HEK293 (cell line): ENCODE results near the gene HSD17B8.

Source experiments
- CTCF ChIA-PET: fragments of 350-600 bp; formaldehyde crosslinking; extraction: SDS; loops from one replicate; lab custom pipeline; 2021; ENCODE audit warnings: antibody characterized with exemption; lab: Yijun Ruan, JAX
- POLR2A ChIA-PET: fragments of 300-600 bp; formaldehyde crosslinking; extraction: SDS; loops from one replicate; lab custom pipeline; 2020; ENCODE audit warnings: antibody characterized with exemption, inconsistent platforms; lab: Yijun Ruan, JAX
- H3K27ac ChIP-seq: fragments of 200-500 bp; sonication (Bioruptor generic); 2 replicates; pipeline ENCODE4 v1.5.1; 2014; ENCODE audit warnings: low read depth, low read length, control low read depth, inconsistent platforms; ENCODE audit errors: extremely low read depth
- H3K36me3 ChIP-seq, 2 experiments: fragments of 200-500 bp in 1 of 2; sonication (Bioruptor generic) in 1 of 2; 1 replicate in 1 of 2; 2 replicates in 1 of 2; pipeline ENCODE4 v1.5.1; 2014 to 2017; ENCODE audit warnings: inconsistent platforms in 2 of 2, low read length in 2 of 2; ENCODE audit not compliant: control insufficient read depth in 2 of 2, insufficient read depth in 1 of 2
- H3K4me1 ChIP-seq: fragments of 200-500 bp; sonication (Bioruptor generic); 2 replicates; pipeline ENCODE4 v1.5.1; 2014; ENCODE audit warnings: mild to moderate bottlenecking, low read length, inconsistent platforms; ENCODE audit not compliant: control insufficient read depth, insufficient read depth
- H3K4me3 ChIP-seq: 2 replicates; pipeline ENCODE4 v1.5.1; 2011; ENCODE audit warnings: low read depth, mild to moderate bottlenecking, control low read depth, low read length, moderate library complexity
- H3K9me3 ChIP-seq: fragments of 200-500 bp; sonication (Bioruptor generic); 2 replicates; pipeline ENCODE4 v1.5.1; 2014; ENCODE audit warnings: low read depth, low read length, inconsistent platforms; ENCODE audit not compliant: control insufficient read depth, insufficient read depth
- EGR2 ChIP-seq: fragments of 450-650 bp; formaldehyde crosslinking; IDR thresholded peaks from 2 replicates; pipeline ENCODE4 v1.5.1; 2016; ENCODE audit warnings: low read depth, missing biosample characterization, missing genetic modification characterization
- ELK4 ChIP-seq: IDR thresholded peaks from 2 replicates; pipeline ENCODE4 v1.6.1; 2011; ENCODE audit warnings: mild to moderate bottlenecking, low read depth, low read length, borderline replicate concordance
- IKZF3 ChIP-seq: fragments of 450-650 bp; IDR thresholded peaks from 2 replicates; pipeline ENCODE4 v1.5.0; 2018; ENCODE audit warnings: missing biosample characterization, mild to moderate bottlenecking, missing genetic modification characterization, moderate library complexity
- INSM2 ChIP-seq: fragments of 450-650 bp; formaldehyde crosslinking; IDR thresholded peaks from 2 replicates; pipeline ENCODE4 v1.5.1; 2016; ENCODE audit warnings: missing biosample characterization, missing genetic modification characterization
- MEIS1 ChIP-seq: sonication (generic); formaldehyde crosslinking; IDR thresholded peaks from 2 replicates; pipeline ENCODE4 v1.8.1; 2022; ENCODE audit warnings: missing genetic modification reagents, mild to moderate bottlenecking, borderline replicate concordance
- SP2 ChIP-seq: fragments of 450-650 bp; formaldehyde crosslinking; IDR thresholded peaks from 2 replicates; pipeline ENCODE4 v1.5.1; 2016; ENCODE audit warnings: missing biosample characterization, missing genetic modification characterization
- YY1 ChIP-seq: fragments of 450-650 bp; formaldehyde crosslinking; IDR thresholded peaks from 2 replicates; pipeline ENCODE4 v1.5.1; 2018; ENCODE audit warnings: missing biosample characterization, missing genetic modification characterization
- ZFHX2 ChIP-seq: fragments of 450-650 bp; formaldehyde crosslinking; conservative IDR thresholded peaks from 2 replicates; pipeline ENCODE4 v1.5.1; 2016; ENCODE audit warnings: missing biosample characterization, missing genetic modification characterization
- ZIC2 ChIP-seq: fragments of 450-650 bp; formaldehyde crosslinking; IDR thresholded peaks from 2 replicates; pipeline ENCODE4 v1.5.1; 2016; ENCODE audit warnings: missing biosample characterization, missing genetic modification characterization
- ZNF112 ChIP-seq: fragments of 450-650 bp; formaldehyde crosslinking; IDR thresholded peaks from 2 replicates; pipeline ENCODE4 v1.5.0; 2017; ENCODE audit warnings: missing biosample characterization, missing genetic modification characterization
- ZNF138 ChIP-seq: fragments of 450-650 bp; formaldehyde crosslinking; IDR thresholded peaks from 2 replicates; pipeline ENCODE4 v1.5.1; 2016; ENCODE audit warnings: missing biosample characterization, missing genetic modification characterization, borderline replicate concordance
- ZNF169 ChIP-seq: fragments of 450-650 bp; formaldehyde crosslinking; IDR thresholded peaks from 2 replicates; pipeline ENCODE4 v1.5.1; 2016; ENCODE audit warnings: missing biosample characterization, missing genetic modification characterization
- ZNF221 ChIP-seq: fragments of 450-650 bp; formaldehyde crosslinking; IDR thresholded peaks from 2 replicates; pipeline ENCODE4 v1.5.1; 2017; ENCODE audit warnings: missing biosample characterization, missing genetic modification characterization, borderline replicate concordance
- ZNF292 ChIP-seq: fragments of 450-650 bp; formaldehyde crosslinking; IDR thresholded peaks from 2 replicates; pipeline ENCODE4 v1.5.1; 2016; ENCODE audit warnings: low read depth, missing biosample characterization, missing genetic modification characterization, borderline replicate concordance
- ZNF362 ChIP-seq: fragments of 450-650 bp; formaldehyde crosslinking; IDR thresholded peaks from 2 replicates; pipeline ENCODE4 v1.5.1; 2016; ENCODE audit warnings: missing biosample characterization, missing genetic modification characterization
- ZNF560 ChIP-seq: fragments of 450-650 bp; formaldehyde crosslinking; IDR thresholded peaks from 2 replicates; pipeline ENCODE4 v1.5.1; 2017; ENCODE audit warnings: missing biosample characterization, missing genetic modification characterization, borderline replicate concordance
- ZNF571 ChIP-seq: fragments of 450-650 bp; formaldehyde crosslinking; IDR thresholded peaks from 2 replicates; pipeline ENCODE4 v1.5.0; 2017; ENCODE audit warnings: missing biosample characterization, missing genetic modification characterization
- ZNF629 ChIP-seq: fragments of 450-650 bp; formaldehyde crosslinking; IDR thresholded peaks from 2 replicates; pipeline ENCODE4 v1.5.1; 2017; ENCODE audit warnings: missing biosample characterization, missing genetic modification characterization
- ZNF664 ChIP-seq: fragments of 450-650 bp; formaldehyde crosslinking; IDR thresholded peaks from 2 replicates; pipeline ENCODE4 v1.5.1; 2016; ENCODE audit warnings: missing biosample characterization, missing genetic modification characterization
- ZNF670 ChIP-seq: fragments of 450-650 bp; formaldehyde crosslinking; IDR thresholded peaks from 2 replicates; pipeline ENCODE4 v1.5.1; 2016; ENCODE audit warnings: missing biosample characterization, missing genetic modification characterization, low read depth
- ZXDB ChIP-seq: fragments of 450-650 bp; formaldehyde crosslinking; IDR thresholded peaks from 2 replicates; pipeline ENCODE4 v1.5.1; 2016; ENCODE audit warnings: missing biosample characterization, missing genetic modification characterization
- TF ChIP-seq, protein P1 (sequence below): fragments of 450-650 bp; formaldehyde crosslinking; IDR thresholded peaks from 2 replicates; pipeline ENCODE4 v1.5.1; 2017; ENCODE audit warnings: missing biosample characterization, missing genetic modification characterization
- TF ChIP-seq, protein P2 (sequence below): fragments of 450-650 bp; formaldehyde crosslinking; IDR thresholded peaks from 2 replicates; pipeline ENCODE4 v1.5.1; 2016; ENCODE audit warnings: missing biosample characterization, missing genetic modification characterization
- TF ChIP-seq, protein P3 (sequence below): fragments of 450-650 bp; formaldehyde crosslinking; IDR thresholded peaks from 2 replicates; pipeline ENCODE4 v1.5.1; 2017; ENCODE audit warnings: missing biosample characterization, missing genetic modification characterization

HSD17B8 gene

DNA sequence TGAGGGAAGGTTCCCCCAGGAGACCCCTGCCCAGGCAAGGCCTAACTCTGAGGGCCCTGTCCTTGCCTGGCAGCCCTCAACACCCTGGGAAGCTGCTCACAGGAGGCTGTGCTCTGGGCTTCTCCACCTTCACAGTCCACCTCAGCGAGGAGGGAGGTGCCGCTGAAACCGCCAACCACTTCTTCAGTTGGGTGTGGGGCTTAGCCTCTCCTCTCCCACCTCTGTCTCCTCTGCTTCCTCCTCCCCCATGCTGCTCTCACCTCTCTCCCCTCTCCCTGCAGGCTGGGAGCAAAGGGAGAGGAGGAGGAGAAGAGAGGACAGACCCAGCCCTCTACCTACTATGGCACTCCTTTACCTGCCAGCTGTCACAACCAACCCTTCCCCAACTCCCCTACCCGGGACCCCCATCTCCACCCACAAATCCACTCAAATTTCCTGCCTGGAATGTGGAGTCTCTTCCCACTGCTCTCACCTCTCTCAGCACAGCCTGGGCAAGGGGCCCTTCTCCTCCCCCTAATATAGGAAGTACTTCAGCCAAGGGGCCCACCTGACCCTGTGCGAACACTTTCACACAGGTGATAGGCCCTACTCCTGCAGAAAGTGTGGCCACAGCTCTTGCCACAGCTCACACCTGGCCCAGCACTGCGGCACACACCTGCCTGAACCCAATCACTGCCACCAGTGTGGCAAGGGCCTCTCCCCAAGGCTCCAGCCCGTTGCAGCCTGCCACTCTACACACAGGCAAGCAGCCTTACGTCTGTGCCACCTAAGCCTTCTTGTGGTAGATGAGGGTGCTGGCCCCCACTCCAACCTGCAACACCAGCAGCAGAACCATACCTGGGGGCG, 11.0 kb downstream of the HSD17B8 start (continued):
- TF ChIP-seq, protein P1, sequence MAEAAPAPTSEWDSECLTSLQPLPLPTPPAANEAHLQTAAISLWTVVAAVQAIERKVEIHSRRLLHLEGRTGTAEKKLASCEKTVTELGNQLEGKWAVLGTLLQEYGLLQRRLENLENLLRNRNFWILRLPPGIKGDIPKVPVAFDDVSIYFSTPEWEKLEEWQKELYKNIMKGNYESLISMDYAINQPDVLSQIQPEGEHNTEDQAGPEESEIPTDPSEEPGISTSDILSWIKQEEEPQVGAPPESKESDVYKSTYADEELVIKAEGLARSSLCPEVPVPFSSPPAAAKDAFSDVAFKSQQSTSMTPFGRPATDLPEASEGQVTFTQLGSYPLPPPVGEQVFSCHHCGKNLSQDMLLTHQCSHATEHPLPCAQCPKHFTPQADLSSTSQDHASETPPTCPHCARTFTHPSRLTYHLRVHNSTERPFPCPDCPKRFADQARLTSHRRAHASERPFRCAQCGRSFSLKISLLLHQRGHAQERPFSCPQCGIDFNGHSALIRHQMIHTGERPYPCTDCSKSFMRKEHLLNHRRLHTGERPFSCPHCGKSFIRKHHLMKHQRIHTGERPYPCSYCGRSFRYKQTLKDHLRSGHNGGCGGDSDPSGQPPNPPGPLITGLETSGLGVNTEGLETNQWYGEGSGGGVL (tag by site-specific recombination): peak; percentile 61
- TF ChIP-seq ZNF664 (tag by site-specific recombination) (no peak), ZNF138 (tag by site-specific recombination) (no peak)

DNA sequence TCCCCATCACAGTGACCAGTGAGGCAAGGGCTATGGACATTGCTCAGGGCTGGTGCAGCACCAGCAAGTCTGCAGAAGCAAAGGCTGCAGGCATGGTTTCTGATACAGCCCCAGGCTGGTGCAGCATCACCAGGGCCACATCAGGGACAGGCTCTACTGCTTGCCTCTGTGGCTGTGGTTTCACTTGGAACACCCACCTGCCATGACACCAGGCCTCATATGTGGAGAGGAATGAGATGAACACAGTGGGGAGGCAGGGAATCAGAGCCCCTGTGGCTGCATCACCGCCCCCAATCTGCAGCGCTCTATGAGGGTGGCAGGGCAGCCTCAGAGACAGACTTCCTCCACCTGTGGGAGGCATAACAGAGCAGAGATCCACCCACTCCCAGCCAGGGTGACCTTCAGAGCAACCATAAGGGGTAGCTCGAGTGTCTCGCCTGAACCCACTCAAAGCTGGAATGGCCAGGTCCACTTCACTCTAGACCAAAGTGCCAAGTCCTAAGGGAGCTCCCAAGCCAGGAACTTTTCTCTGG, 11.7 kb downstream of the HSD17B8 start:
- peaks cover 3 to 10% of the 10 kb centered on the region in 2 experiments; a peak in 2 of 3 replicates for H3K36me3 ChIP-seq
- H3K27ac ChIP-seq: no peak overlapping the region
- TF ChIP-seq ZNF112: no peak
- TF ChIP-seq ZNF292 (tag by site-specific recombination): no peak
- TF ChIP-seq, protein P2, sequence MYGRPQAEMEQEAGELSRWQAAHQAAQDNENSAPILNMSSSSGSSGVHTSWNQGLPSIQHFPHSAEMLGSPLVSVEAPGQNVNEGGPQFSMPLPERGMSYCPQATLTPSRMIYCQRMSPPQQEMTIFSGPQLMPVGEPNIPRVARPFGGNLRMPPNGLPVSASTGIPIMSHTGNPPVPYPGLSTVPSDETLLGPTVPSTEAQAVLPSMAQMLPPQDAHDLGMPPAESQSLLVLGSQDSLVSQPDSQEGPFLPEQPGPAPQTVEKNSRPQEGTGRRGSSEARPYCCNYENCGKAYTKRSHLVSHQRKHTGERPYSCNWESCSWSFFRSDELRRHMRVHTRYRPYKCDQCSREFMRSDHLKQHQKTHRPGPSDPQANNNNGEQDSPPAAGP (tag by site-specific recombination): no peak
- no peak for TF ChIP-seq MEIS1
- no peak for TF ChIP-seq ZNF571 (tag by site-specific recombination)
- TF ChIP-seq ZXDB (tag by site-specific recombination): no peak
- TF ChIP-seq ZNF670 (tag by site-specific recombination): no peak
- TF ChIP-seq ELK4: no peak
- TF ChIP-seq EGR2 (tag by site-specific recombination): peak; percentile 94
- no peak for TF ChIP-seq SP2 (tag by site-specific recombination)
- no peak for TF ChIP-seq ZNF221 (tag by site-specific recombination)
- no peak for TF ChIP-seq IKZF3 (tag by site-specific recombination)
- peak; percentile 93 for TF ChIP-seq ZFHX2
- TF ChIP-seq ZIC2 (tag by site-specific recombination): peak; percentile 69
- H3K4me3 ChIP-seq: no peak overlapping the region
- peaks cover 6% of the 10 kb centered on the region for H3K4me1 ChIP-seq
- ChIA-PET CTCF (interaction anchor here (1.1 kb wide), 1 partner anchor 219 kb away, joined by 3 read pairs; no protein-coding TSS in a partner anchor), POLR2A (interaction anchor here (1.4 kb wide), 1 partner anchor 8 kb away, joined by 5 read pairs; the partner anchor contains the start of gene RING1)
- H3K9me3 ChIP-seq: no peaks in the 10 kb centered on the region

- CTCF ChIA-PET: no interaction called here
- Histone ChIP-seq H3K4me1 (peaks cover 6% of the 10 kb centered on the region), H3K27ac (no peak overlapping the region), H3K9me3 (no peaks in the 10 kb centered on the region), H3K4me3 (no peak overlapping the region), H3K36me3 (peaks cover 0 to 1% of the 10 kb centered on the region in 2 experiments; a peak in 2 of 3 replicates)
- POLR2A ChIA-PET: no interaction called here
- TF ChIP-seq ZNF560 (tag by site-specific recombination) (no peak), INSM2 (no peak), ZNF169 (tag by site-specific recombination) (no peak), ZNF362 (tag by site-specific recombination) (no peak), ZNF629 (tag by site-specific recombination) (no peak), YY1 (tag by site-specific recombination) (no peak)
- TF ChIP-seq, protein P3, sequence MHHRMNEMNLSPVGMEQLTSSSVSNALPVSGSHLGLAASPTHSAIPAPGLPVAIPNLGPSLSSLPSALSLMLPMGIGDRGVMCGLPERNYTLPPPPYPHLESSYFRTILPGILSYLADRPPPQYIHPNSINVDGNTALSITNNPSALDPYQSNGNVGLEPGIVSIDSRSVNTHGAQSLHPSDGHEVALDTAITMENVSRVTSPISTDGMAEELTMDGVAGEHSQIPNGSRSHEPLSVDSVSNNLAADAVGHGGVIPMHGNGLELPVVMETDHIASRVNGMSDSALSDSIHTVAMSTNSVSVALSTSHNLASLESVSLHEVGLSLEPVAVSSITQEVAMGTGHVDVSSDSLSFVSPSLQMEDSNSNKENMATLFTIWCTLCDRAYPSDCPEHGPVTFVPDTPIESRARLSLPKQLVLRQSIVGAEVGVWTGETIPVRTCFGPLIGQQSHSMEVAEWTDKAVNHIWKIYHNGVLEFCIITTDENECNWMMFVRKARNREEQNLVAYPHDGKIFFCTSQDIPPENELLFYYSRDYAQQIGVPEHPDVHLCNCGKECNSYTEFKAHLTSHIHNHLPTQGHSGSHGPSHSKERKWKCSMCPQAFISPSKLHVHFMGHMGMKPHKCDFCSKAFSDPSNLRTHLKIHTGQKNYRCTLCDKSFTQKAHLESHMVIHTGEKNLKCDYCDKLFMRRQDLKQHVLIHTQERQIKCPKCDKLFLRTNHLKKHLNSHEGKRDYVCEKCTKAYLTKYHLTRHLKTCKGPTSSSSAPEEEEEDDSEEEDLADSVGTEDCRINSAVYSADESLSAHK: no peak
Observed at GRCh38 chr6:33217246-33217645, 12.8 kb downstream of the HSD17B8 start.
